VCaP (cell line): Measurements from ENCODE around the gene GIMAP5.

Experiments
- H3K27ac ChIP-seq: fragments of 450-650 bp; 2 replicates; pipeline ENCODE4 v1.5.1; 2017
- TF ChIP-seq, protein P1 (sequence below): fragments of 450-650 bp; conservative IDR thresholded peaks from 2 replicates; pipeline ENCODE4 v1.5.1; 2017; ENCODE audit warnings: mild to moderate bottlenecking, moderate library complexity

Gene GIMAP5

DNA sequence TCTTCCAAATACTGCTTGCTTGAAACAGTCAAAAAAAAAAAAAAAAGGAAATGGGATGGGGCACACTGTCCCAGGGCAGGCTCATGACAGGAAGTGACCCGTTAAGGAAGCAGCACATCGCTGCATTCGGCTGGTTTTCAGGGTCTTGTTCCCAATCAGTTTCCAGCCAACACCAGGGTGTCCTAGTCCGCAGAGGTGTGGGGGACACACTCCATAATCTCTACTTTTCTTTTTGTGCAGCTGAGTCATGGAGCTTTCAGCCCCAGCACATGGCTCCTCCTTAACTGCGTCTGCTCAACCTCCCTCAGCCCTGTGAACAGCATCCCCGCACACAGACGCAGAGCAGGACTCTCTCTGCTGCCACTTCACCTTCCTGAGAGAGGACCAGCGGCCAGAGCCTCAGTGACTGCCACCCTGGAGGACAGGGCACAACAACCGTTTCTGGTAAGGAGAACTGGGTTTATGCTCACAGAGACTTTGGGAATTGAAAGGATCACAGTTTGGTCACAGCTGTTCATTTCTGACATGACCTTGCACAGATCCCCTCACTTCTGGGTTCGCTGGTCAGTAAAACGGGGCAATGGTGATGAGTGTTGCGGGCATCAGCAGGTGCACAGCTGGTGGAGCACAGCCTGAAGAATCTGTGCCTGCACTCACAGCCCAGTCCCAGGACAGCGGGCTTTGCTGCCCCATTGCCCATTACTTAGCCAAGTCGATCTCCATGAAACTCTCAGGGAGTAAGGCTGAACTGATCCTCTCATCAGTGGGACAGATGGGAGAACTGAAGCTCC lies at the start of gene GIMAP5:
GIMAP5 (plus strand) TSS at position 154 of the 791 bp plus-strand sequence. CDS start 3,467 bp downstream, outside the sequence.
- TF ChIP-seq, protein P1, sequence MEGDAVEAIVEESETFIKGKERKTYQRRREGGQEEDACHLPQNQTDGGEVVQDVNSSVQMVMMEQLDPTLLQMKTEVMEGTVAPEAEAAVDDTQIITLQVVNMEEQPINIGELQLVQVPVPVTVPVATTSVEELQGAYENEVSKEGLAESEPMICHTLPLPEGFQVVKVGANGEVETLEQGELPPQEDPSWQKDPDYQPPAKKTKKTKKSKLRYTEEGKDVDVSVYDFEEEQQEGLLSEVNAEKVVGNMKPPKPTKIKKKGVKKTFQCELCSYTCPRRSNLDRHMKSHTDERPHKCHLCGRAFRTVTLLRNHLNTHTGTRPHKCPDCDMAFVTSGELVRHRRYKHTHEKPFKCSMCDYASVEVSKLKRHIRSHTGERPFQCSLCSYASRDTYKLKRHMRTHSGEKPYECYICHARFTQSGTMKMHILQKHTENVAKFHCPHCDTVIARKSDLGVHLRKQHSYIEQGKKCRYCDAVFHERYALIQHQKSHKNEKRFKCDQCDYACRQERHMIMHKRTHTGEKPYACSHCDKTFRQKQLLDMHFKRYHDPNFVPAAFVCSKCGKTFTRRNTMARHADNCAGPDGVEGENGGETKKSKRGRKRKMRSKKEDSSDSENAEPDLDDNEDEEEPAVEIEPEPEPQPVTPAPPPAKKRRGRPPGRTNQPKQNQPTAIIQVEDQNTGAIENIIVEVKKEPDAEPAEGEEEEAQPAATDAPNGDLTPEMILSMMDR, result no peak
- H3K27ac ChIP-seq, result peak within 1 kb of the TSS; percentile 26

DNA sequence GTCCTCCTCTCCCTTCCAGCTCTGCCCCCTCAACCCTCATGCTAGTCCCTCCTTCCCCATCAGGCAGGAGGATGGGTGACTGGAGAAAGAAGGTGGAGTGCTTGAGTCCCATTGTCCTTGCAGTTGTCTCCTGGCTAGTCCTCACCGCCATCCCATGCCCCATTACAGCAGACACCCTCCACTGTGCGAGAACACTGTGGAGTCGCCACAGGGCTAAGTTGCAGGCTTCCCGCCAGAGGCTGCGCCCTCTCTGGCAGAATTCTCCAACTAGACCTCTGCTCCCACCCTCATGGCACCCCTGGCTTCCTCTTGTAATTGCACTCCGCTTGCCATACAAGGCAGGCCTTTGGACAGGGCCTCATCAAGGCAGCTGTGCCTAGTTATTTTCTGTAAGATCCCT lies 48.6 kb upstream of the GIMAP5 start:
- H3K27ac ChIP-seq, result no peak overlapping the region
- TF ChIP-seq, protein P1, result no peak

DNA sequence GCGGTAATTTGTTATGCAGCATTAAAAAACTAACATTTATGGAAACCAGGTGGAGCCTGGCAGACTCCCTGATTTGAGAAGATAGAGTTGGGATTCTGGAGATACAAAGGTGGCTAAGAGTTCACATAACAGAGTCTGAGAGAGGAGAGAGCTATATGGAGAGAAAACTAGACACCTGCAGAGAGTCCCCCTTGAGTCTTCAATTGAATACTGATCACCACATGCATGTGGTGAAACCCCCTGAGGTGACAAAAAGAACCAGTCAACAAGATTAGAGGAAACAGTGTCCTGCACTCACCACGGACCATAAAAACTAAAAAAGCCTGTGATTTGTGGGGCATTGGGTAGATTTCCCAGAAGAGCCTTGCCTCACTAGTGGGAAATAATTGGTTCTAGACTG lies 41.6 kb upstream of the GIMAP5 start:
- H3K27ac ChIP-seq, result no peak overlapping the region
- TF ChIP-seq, protein P1, result no peak

DNA sequence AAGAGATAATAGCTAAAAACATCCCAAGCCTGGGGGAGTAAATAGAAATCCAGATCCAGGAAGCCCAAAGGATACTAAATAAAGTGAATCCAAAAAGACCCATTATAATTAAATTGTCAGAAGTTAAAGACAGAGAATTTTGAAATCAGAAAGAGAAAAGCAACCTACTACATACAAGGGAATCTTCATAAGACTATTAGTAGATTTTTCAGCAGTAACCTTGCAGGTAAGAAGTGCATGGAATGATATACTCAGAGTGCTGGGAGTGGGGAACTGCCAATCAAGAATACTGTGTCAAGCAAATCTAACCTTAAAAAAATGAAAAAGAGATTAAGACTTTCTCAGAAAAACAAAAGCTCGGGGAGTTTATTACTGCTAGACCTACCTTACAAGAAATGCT lies 34.0 kb upstream of the GIMAP5 start:
- H3K27ac ChIP-seq, result no peak overlapping the region
- TF ChIP-seq, protein P1, result no peak

DNA sequence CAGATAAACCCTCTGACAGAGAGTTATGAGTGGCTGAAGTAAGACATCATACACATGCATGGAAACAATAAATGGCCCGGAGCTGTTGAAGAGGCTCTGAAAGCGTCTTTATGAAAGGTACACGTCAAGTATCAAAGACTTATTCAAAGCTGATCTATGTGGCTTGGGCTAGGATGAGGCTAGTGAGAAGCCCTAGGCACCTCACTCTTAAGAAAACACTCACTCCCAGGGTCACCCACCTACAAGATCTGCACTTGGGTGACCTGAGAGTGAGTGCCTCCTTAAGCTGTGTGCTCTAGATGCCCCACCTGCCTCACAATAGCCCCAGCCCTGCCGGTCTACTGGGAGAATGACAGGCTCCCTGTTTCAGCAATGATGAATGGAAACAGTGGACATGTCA lies 21.9 kb upstream of the GIMAP5 start:
- TF ChIP-seq, protein P1, result no peak
- no peak overlapping the region for H3K27ac ChIP-seq

DNA sequence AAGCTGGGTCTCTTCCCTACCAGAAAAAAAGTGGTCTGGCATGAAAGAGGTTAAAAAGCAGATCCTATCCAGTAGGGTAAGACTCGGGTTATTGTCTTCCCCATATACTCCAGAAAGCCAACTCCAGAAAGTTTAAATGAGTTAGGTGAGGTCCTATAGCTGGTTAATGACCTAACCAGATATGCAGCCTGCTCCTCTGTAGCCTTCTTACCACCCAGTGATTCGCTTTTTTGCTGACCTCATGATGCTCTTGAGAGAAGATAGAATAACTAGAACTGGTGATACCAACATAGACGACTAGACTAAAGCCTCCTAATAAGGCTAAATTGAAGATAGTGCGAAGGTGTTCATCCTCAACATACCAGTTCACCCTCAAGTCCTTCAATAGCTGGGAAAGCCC lies 21.5 kb upstream of the GIMAP5 start:
- H3K27ac ChIP-seq, result no peak overlapping the region
- TF ChIP-seq, protein P1, result no peak

DNA sequence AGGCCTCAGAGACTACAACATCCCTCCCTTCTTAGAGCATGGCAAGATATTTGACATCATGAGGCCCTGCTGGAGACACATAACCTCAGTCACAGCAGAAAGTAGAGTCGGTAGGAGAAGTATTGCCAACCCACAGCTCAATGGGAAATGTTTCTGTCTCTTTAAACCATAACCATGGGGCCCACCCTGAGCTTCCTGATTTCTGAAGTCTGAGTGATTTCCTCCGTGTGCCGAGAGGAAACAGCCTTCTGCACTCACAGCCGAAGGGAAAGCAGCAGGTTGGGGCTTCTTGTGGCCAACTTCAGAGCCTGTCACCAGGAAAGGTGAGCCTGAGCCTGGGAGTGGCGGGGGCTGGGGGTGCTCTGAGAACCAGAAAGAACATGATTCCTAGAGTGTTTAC lies 20.9 kb upstream of the GIMAP5 start, which contains the start of gene GIMAP1:
GIMAP1 (plus strand) TSS at position 246 of the 400 bp plus-strand sequence. CDS start 2,435 bp downstream, outside the sequence.
- TF ChIP-seq, protein P1, result no peak

More for the DNA sequence above, 20.9 kb upstream of the GIMAP5 start, which contains the start of gene GIMAP1:
- H3K27ac ChIP-seq, result no peak within 1 kb of the TSS
